NCI-H1092 (cell line): ENCODE results near the gene EPB41L2.

ENCODE experiments used
- DNase-seq: peaks from one replicate; lab custom pipeline; 2025; lab: John Stamatoyannopoulos, UW

The EPB41L2 gene

DNA sequence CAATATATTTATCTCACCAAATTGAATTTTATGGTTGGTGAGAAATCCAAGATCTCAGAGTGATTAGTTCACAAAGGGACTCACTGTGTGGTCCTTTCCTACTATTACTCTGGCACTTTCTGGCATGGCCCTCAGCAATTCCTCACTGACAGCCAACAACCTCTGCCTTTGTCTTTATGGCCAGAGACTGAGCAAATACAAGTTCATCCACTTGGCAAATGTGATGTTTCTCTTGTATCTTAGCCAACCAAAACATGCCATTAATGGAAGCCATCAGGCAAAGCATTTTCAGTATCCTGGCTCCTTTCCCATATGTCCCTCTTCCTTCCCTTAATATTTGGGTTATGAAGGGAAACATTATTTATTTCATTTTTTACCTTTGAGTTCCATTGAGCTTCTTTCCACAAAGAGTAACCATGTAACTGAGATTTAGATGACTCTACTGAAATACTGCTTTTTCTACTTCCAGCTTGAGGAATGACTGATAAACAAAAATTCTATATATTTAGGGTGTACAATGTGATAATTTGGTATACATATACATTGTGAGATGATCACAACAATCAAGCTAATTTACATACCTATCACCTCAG is 266.6 kb downstream of the EPB41L2 start:
- DNase-seq: no peak

DNA sequence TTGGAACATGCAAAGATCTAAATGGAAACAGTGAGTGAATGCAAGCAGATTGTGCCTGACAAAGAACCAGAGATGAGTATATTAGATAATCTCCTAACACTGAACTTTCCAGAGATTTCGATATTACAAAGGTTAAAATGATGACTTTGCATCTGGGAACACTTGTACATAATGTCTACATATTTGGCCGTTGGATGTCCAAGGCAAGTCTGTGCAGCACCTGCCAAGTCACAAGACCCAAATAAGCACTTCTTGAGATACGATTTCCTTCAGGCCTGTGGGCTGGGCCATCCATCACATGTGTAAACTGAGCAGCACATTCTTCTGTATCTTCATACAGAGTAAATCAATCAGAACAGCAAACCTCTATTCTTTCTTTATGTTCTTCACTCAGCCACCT is 268.3 kb downstream of the EPB41L2 start:
- DNase-seq: no peak

DNA sequence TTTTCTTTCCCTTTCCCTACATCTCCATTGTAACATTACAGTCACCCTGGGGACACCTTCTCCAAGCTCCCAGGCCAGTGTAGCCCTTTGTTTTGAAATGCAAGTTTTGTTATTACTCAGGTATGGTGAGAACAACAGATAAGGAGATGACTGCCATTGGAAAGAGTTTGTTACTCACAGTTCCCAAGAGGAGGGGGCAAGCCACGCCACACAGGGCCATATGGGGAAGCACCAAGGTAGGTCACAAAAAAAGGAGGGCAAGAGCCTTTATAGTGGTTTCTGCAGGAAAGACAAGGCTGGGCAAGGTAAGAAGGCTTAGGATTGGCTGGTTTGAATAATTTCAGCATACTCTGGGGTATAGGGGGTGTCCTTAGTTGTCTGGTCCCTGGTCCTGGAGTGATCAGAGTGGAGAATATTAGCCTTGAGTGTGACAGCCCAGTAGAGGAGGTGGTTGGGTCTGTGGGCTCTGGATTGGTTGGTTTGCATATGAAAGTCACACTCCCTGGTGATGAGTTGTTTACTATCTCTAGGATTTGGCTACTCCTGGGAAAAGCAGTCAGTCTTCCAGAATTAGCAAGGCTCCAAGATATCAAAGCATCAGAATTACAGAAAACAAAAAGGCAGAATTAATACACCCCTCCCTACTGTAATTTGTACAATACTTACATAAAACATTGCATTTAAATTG is 268.9 kb downstream of the EPB41L2 start:
- DNase-seq: no peak
